SK-N-SH treated with all-trans-retinoic acid at 6 μM for 48 hours (cell line): ENCODE measurements around the gene KCTD20.

ENCODE experiments used
- BACH2 ChIP-seq: fragments of 250-450 bp; sonication (Bioruptor Pico); IDR thresholded peaks from 2 replicates; pipeline ENCODE4 v1.9.0; 2021; ENCODE audit warnings: mild to moderate bottlenecking, borderline replicate concordance
- GLIS3 ChIP-seq: fragments of 250-450 bp; sonication (Bioruptor Pico); IDR thresholded peaks from 2 replicates; pipeline ENCODE4 v1.5.0; 2020; ENCODE audit warnings: mild to moderate bottlenecking, moderate library complexity
- ZC3H10 ChIP-seq: fragments of 250-450 bp; sonication (Bioruptor Pico); IDR thresholded peaks from 2 replicates; pipeline ENCODE4 v1.5.1; 2021; ENCODE audit warnings: mild to moderate bottlenecking, moderate library complexity
- ZNF70 ChIP-seq: fragments of 450-650 bp; formaldehyde crosslinking; IDR thresholded peaks from 2 replicates; pipeline ENCODE4 v1.5.0; 2020; ENCODE audit warnings: mild to moderate bottlenecking, moderate library complexity
- TF ChIP-seq, protein P1 (sequence below): fragments of 250-450 bp; sonication (Bioruptor Pico); IDR thresholded peaks from 2 replicates; pipeline ENCODE4 v1.8.0; 2020; ENCODE audit warnings: mild to moderate bottlenecking, moderate library complexity, borderline replicate concordance

DNA sequence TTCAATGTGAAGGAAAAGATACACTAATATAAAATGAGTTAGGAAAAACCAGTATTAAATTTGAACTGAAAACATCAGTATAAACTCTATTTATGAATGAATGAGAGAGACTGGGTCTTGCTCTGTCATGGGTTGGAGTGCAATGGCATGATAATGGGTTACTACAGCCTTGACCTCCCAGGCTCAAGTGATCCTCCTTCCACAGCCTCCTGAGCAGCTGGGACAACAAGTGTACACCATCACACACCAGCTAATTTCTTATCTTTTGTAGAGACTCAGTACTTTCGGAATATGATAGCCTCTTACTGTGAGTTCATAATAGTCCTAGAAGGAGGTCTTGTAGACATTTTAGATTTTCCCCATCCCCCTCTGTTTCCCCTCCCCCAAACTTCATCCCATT is 21.4 kb downstream of the KCTD20 start:
- TF ChIP-seq, protein P1, sequence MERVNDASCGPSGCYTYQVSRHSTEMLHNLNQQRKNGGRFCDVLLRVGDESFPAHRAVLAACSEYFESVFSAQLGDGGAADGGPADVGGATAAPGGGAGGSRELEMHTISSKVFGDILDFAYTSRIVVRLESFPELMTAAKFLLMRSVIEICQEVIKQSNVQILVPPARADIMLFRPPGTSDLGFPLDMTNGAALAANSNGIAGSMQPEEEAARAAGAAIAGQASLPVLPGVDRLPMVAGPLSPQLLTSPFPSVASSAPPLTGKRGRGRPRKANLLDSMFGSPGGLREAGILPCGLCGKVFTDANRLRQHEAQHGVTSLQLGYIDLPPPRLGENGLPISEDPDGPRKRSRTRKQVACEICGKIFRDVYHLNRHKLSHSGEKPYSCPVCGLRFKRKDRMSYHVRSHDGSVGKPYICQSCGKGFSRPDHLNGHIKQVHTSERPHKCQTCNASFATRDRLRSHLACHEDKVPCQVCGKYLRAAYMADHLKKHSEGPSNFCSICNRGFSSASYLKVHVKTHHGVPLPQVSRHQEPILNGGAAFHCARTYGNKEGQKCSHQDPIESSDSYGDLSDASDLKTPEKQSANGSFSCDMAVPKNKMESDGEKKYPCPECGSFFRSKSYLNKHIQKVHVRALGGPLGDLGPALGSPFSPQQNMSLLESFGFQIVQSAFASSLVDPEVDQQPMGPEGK, result no peak
- TF ChIP-seq ZNF70 (CRISPR knock-in tag) (no peak), BACH2 (CRISPR knock-in tag) (no peak), ZC3H10 (no peak), GLIS3 (CRISPR knock-in tag) (no peak)
